ENCODE data around the gene CRACDL. TPM values are rescaled to one million over a fixed set of nuclear protein-coding genes. Genes with fewer than 3 reads are reported as not detected.

The CRACDL gene
- total and polyA plus RNA-seq, 8 donors, result 3.6 to 11.0 (median 6.0) TPM

DNA sequence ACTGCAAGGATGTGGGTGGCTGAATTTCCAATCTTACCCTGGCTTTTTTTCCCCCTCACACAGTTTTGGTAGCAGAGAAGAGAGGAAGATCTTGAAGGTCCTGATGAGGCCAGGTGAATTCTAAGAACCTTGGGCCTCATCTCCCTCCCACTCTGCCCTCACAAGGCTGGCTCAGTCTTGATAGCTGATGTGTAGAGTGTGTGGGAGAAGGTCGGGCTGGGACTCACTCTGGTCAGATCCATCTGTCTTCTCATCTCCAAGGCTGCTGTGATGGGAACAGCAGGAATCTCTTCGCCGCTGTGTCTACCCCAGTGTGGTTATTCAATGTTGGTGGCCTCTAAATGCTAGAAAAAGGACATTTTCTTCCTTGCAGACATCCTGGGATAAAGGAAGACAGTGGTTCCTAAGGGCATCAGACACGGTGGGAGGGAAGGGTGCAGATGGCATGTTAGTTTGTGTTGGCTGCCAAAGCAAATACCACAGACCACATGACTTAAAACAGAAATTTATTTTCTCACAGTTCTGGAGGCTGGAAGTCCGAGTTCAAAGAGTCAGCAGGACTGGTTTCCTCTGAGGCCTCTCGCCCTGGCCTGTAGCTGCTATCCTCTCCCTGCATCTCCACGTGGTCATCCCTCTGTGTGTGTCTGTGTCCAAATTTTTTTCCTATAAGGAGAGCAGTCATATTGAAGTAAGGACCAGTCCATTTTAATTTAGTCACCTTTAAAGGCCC, 167.5 kb downstream of the CRACDL start:
- H3K4me3 ChIP-seq, result no peak overlapping the region
- WGBS, 2 donors, result 35 to 40% methylated on average over 7 of the region's 7 CpGs
- DNase-seq (peak in 2 of 6 donors; percentile 26 to 41), FAIRE-seq (no peak), ATAC-seq (peak; percentile 68 to 82 (median 76))
- TF ChIP-seq CTCF (IDR thresholded peaks at IDR 0.05), result no peak
- no peaks in the 10 kb centered on the region for H3K27me3 ChIP-seq
- H3K36me3 ChIP-seq, result no peaks in the 10 kb centered on the region
- peaks cover 0 to 19% (median 9%) of the 10 kb centered on the region in 3 donors for H3K4me1 ChIP-seq
- no peaks in the 10 kb centered on the region for H3K9me3 ChIP-seq
- intact Hi-C loops (cut with DNase I), result no loop called here
- H3K27ac ChIP-seq, result peak overlapping the region in 2 of 4 donors; percentile 56 to 69

DNA sequence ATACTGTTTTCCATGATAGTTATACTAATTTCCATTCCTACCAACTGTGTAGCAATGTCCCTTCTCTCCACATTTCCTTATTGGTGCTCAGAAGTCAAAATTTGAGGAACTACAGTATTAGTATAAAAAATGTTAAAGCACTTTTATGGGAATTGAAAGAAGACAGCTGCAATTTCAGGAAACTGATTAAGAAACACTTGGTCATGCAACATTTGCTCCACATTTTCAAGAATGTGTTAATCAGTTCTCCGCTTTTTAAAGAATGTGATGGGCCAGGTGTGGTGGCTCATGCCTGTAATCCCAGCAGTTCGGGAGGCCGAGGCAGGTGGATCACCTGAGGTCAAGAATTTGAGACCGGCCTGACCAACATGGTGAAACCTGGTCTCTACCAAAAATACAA, 171.5 kb downstream of the CRACDL start:
- WGBS, 2 donors, result 95 to 97% methylated on average over 4 of the region's 4 CpGs
- Histone ChIP-seq H3K36me3 (no peaks in the 10 kb centered on the region), H3K4me1 (peaks cover 0 to 23% (median 6%) of the 10 kb centered on the region in 3 donors), H3K4me3 (no peak overlapping the region), H3K27ac (no peak overlapping the region), H3K9me3 (no peaks in the 10 kb centered on the region), H3K27me3 (no peaks in the 10 kb centered on the region)
- DNase-seq, result no peak
- no peak for FAIRE-seq
- intact Hi-C loops (cut with DNase I), result no loop called here
- no peak for TF ChIP-seq CTCF (IDR thresholded peaks at IDR 0.05)
- no peak for ATAC-seq

DNA sequence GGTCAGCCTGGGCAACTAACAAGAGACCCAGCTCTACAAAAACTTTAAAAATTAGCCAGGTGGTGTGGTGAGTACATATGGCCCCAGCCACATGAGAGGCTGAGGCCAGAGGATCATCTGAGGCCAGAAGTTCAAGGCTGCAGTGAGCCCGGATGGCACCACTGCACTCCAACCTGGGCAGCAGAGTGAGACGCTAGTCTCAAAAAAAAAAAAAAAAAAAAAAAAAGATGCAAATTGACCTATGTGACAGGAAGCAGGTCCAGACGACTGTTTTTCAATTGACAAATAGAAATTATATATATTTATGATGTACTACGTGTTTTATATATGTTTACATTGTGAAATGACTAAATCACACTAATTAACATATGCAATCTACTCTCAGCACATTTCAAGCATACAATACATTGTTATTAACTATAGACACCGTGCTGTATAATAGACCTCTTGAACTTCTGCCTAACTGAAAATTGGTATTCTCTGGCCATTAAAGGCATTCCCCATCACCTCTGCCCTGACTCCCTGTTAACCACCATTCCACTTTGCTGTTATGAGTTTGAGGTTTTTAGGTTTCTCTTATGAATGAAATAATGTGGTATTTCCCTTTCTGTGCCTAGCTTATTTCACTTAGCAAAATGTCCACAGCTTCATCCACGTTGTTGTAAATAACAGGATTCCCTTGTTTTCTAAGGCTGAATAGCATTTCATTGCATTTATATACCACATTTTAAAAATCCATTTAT, 172.6 kb downstream of the CRACDL start:
- H3K36me3 ChIP-seq, result no peaks in the 10 kb centered on the region
- peaks cover 0 to 15% (median under 1%) of the 10 kb centered on the region in 3 donors for H3K4me1 ChIP-seq
- FAIRE-seq (no peak), ATAC-seq (no peak), DNase-seq (no peak)
- 87 to 90% methylated on average over 6 of the region's 6 CpGs for WGBS, 2 donors
- TF ChIP-seq CTCF (IDR thresholded peaks at IDR 0.05), result no peak
- H3K27ac ChIP-seq, result no peak overlapping the region
- H3K9me3 ChIP-seq, result no peaks in the 10 kb centered on the region
- H3K27me3 ChIP-seq, result no peaks in the 10 kb centered on the region
- intact Hi-C loops (cut with DNase I), result no loop called here
- H3K4me3 ChIP-seq, result no peak overlapping the region

DNA sequence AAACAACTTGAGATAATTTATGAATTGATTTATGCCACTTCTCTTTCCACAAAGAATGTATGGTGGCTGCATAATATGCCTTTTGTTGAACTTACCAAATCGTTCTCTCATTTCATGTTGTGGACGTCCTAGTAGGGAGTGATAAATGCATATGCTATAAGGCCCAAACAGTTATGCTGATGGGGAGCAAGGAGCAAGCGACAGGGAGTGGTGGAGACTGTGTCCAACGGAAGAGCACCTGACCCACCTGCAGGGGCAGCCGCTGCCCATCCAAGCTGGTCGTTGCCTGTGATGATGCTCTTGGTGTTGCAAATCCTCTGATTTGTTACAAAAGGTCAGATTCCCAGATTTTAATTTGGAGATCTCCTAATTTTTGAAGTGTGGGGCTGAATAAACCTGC, 174.1 kb downstream of the CRACDL start:
- WGBS, 2 donors, result 82 to 89% methylated on average over 6 of the region's 6 CpGs
- intact Hi-C loops (cut with DNase I), result no loop called here
- H3K36me3 ChIP-seq, result no peaks in the 10 kb centered on the region
- H3K9me3 ChIP-seq, result no peaks in the 10 kb centered on the region
- no peak overlapping the region for H3K4me3 ChIP-seq
- ATAC-seq, result no peak
- no peak for FAIRE-seq
- DNase-seq, result no peak
- peak overlapping the region in 2 of 4 donors; percentile 40 to 41 for H3K27ac ChIP-seq
- TF ChIP-seq CTCF (IDR thresholded peaks at IDR 0.05), result no peak
- no peaks in the 10 kb centered on the region for H3K27me3 ChIP-seq
- H3K4me1 ChIP-seq, result peaks cover 0 to 29% (median 12%) of the 10 kb centered on the region in 3 donors

All from pancreas (tissue), 10 donors.